Measurements from ENCODE around the gene THEM4. TPM values are rescaled to one million over a fixed set of nuclear protein-coding genes. Genes with fewer than 3 reads are reported as not detected.
"Not testable (repeated sequence)": the region's sequence is repeated elsewhere in the genome, so short reads cannot be mapped to it uniquely, and the experiment has no call there.

THEM4 gene
- total RNA-seq, 1 experiment from 2014 or later: 87.8 TPM

DNA sequence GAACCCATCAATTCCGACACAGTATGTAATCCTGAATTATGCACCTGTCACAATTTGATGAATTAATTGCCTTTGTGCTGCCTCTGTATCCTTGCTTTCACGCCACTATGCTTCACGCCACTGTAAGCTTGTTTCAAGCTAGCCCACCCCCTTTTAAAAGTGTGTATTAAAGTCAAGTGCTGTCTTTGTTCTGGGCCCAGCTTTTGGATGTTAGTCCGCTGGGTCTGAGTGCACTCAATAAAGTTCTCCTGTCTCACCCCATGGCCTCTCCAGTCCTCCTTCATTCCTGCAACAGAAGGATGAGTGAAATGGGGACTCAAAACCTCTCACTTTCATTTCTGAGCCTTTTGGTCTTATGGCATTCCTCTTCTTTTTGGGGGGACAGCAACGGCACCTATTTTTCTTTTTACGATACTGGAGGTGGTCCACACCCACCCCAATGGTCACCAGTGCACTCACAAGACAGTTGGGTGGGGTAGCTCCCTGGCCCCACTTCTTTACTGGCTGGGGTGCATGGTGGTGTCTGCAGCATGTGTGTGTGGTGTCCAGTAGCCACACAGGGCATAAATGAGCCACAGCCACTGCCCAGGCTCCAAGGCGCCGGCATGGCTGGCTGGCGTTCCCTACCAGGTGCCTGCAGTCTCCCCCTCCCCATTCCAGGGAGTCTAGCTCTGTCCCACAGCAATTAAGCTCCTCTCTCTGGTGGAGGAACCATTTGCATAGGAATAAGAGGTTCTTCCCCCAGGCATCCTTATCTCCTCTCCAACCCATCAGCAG lies 1.8 kb downstream of the THEM4 start:
- Histone ChIP-seq H2AFZ (ENCODE audit: low read length) (no peak overlapping the region), H3K9me3 (ENCODE audit: low read length) (peaks cover 27% of the 10 kb centered on the region), H3K27me3 (ENCODE audit: low read length) (no peaks in the 10 kb centered on the region), H3K9ac (ENCODE audit: low read length) (no peak overlapping the region), H3K4me1 (ENCODE audit: low read length) (peaks cover 18% of the 10 kb centered on the region), H3K36me3 (ENCODE audit: insufficient read depth, low read length) (peaks cover 47% of the 10 kb centered on the region), H3K9me2 (replicated peaks; ENCODE audit: insufficient read depth, low read length) (no peaks in the 10 kb centered on the region; the same call in 1 of the 2 replicates), H3K79me2 (ENCODE audit: low read length) (peaks cover 62% of the 10 kb centered on the region), H3K27ac (ENCODE audit: low read length) (no peak overlapping the region), H3K4me3 (ENCODE audit: low read length) (peak overlapping the region; percentile 83), H3K4me2 (ENCODE audit: low read depth, low read length, poor library complexity, severe bottlenecking) (peak overlapping the region; percentile 79), H4K20me1 (ENCODE audit: insufficient read depth, low read depth, low read length) (no peaks in the 10 kb centered on the region)
- peak; percentile 63 for DNase-seq

DNA sequence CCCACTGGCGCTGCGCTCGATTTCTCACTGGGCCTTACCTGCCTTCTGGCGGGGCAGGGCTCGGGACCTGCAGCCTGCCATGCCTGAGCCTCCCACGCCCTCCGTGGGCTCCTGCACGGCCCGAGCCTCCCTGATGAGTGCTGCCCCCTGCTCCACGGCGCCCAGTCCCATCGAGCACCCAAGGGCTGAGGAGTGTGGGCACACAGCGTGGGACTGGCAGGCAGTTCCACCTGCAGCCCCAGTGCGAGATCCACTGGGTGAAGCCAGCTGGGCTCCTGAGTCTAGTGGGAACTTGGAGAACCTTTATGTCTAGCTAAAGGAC lies 3.0 kb downstream of the THEM4 start:
- H3K4me3 ChIP-seq (ENCODE audit: low read length); H3K27me3 ChIP-seq (ENCODE audit: low read length); H3K27ac ChIP-seq (ENCODE audit: low read length); H4K20me1 ChIP-seq (ENCODE audit: insufficient read depth, low read depth, low read length); H3K9me2 ChIP-seq (replicated peaks; ENCODE audit: insufficient read depth, low read length); DNase-seq; H3K4me2 ChIP-seq (ENCODE audit: low read depth, low read length, poor library complexity, severe bottlenecking); H3K9ac ChIP-seq (ENCODE audit: low read length); H2AFZ ChIP-seq (ENCODE audit: low read length): not testable (repeated sequence)
- Histone ChIP-seq H3K79me2 (ENCODE audit: low read length) (peaks cover 75% of the 10 kb centered on the region), H3K9me3 (ENCODE audit: low read length) (peaks cover 33% of the 10 kb centered on the region), H3K36me3 (ENCODE audit: insufficient read depth, low read length) (peaks cover 53% of the 10 kb centered on the region), H3K4me1 (ENCODE audit: low read length) (peaks cover 18% of the 10 kb centered on the region)

- DNase-seq; H3K27ac ChIP-seq (ENCODE audit: low read length); H3K9ac ChIP-seq (ENCODE audit: low read length); H3K27me3 ChIP-seq (ENCODE audit: low read length); H3K4me2 ChIP-seq (ENCODE audit: low read depth, low read length, poor library complexity, severe bottlenecking); H3K4me3 ChIP-seq (ENCODE audit: low read length); H4K20me1 ChIP-seq (ENCODE audit: insufficient read depth, low read depth, low read length); H3K9me2 ChIP-seq (replicated peaks; ENCODE audit: insufficient read depth, low read length); H2AFZ ChIP-seq (ENCODE audit: low read length): not testable (repeated sequence)
- Histone ChIP-seq H3K9me3 (ENCODE audit: low read length) (peaks cover 33% of the 10 kb centered on the region), H3K36me3 (ENCODE audit: insufficient read depth, low read length) (peaks cover 55% of the 10 kb centered on the region), H3K79me2 (ENCODE audit: low read length) (peaks cover 81% of the 10 kb centered on the region), H3K4me1 (ENCODE audit: low read length) (peaks cover 15% of the 10 kb centered on the region)
Observed at GRCh38 chr1:151905443-151906323, 3.6 kb downstream of the THEM4 start.

DNA sequence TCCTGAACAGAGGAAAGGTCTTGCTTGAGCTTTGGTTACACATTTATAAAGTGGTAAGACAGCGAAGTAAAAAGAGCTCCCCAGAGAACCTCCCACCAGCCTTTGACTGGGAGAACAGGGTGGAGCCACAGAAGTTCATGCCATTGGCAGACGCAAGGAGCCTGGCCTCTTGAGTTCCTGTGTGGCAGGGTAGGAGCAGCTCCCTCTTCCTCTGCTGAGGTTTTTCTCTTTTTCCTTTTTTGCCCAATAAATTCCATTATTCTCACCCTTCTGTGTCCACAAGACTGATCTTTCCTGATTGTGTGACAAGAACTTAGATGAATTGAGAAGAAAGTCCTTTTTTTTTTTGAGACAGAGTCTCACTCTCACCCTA lies 4.3 kb downstream of the THEM4 start:
- Histone ChIP-seq H3K27ac (ENCODE audit: low read length) (no peak overlapping the region), H3K79me2 (ENCODE audit: low read length) (peaks cover 83% of the 10 kb centered on the region), H3K9me2 (replicated peaks; ENCODE audit: insufficient read depth, low read length) (no peaks in the 10 kb centered on the region), H3K9ac (ENCODE audit: low read length) (no peak overlapping the region), H3K4me3 (ENCODE audit: low read length) (no peak overlapping the region), H3K36me3 (ENCODE audit: insufficient read depth, low read length) (peaks cover 59% of the 10 kb centered on the region), H3K4me1 (ENCODE audit: low read length) (peaks cover 9% of the 10 kb centered on the region), H3K9me3 (ENCODE audit: low read length) (peaks cover 33% of the 10 kb centered on the region), H3K4me2 (ENCODE audit: low read depth, low read length, poor library complexity, severe bottlenecking) (no peak overlapping the region), H2AFZ (ENCODE audit: low read length) (no peak overlapping the region), H3K27me3 (ENCODE audit: low read length) (no peaks in the 10 kb centered on the region), H4K20me1 (ENCODE audit: insufficient read depth, low read depth, low read length) (no peaks in the 10 kb centered on the region)
- DNase-seq: no peak

DNA sequence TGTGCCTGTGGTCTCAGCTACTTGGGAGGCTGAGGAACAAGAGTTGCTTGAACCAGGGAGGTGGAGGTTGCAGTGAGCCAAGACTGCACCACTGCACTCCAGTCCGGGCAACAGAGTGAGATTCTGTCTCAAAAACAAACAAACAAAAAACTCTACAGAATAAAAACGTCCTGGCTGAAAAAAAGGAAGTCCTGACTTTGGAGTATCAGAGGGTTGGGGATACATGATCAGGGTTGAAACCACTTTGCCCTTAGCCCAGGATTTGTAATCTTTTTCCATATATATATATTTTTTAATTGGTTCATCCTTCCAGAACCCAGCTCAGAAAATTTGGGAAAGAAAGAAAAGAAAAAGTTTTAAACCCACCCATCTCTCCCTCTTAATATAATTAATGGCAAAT lies 6.5 kb downstream of the THEM4 start:
- Histone ChIP-seq H3K27me3 (ENCODE audit: low read length) (no peaks in the 10 kb centered on the region), H3K4me3 (ENCODE audit: low read length) (no peak overlapping the region), H3K9me3 (ENCODE audit: low read length) (peaks cover 28% of the 10 kb centered on the region), H3K4me2 (ENCODE audit: low read depth, low read length, poor library complexity, severe bottlenecking) (no peak overlapping the region), H3K27ac (ENCODE audit: low read length) (no peak overlapping the region), H3K9me2 (replicated peaks; ENCODE audit: insufficient read depth, low read length) (no peaks in the 10 kb centered on the region), H3K36me3 (ENCODE audit: insufficient read depth, low read length) (peaks cover 51% of the 10 kb centered on the region), H4K20me1 (ENCODE audit: insufficient read depth, low read depth, low read length) (no peaks in the 10 kb centered on the region), H3K9ac (ENCODE audit: low read length) (no peak overlapping the region), H3K79me2 (ENCODE audit: low read length) (peaks cover 92% of the 10 kb centered on the region), H2AFZ (ENCODE audit: low read length) (no peak overlapping the region), H3K4me1 (ENCODE audit: low read length) (peaks cover 5% of the 10 kb centered on the region)
- no peak for DNase-seq

DNA sequence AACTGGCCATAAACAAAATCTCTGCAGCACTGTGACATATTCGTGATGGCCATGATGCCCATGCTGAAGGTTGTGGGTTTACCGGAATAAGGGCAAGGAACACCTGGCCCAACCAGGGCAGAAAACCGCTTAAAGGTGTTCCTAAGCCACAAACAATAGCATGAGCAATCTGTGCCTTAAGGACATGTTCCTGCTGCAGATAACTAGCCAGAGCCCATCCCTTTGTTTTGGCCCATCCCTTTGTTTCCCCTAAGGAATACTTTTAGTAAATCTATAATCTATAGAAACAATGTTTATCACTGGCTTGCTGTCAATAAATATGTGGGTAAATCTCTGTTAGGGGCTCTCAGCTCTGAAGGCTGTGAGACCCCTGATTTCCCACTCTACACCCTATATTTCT lies 8.5 kb downstream of the THEM4 start:
- peaks cover 20% of the 10 kb centered on the region; the same call in 1 of the 2 replicates for H3K9me3 ChIP-seq (ENCODE audit: low read length)
- H4K20me1 ChIP-seq (ENCODE audit: insufficient read depth, low read depth, low read length); DNase-seq; H3K9ac ChIP-seq (ENCODE audit: low read length); H2AFZ ChIP-seq (ENCODE audit: low read length); H3K4me2 ChIP-seq (ENCODE audit: low read depth, low read length, poor library complexity, severe bottlenecking); H3K27ac ChIP-seq (ENCODE audit: low read length); H3K4me1 ChIP-seq (ENCODE audit: low read length); H3K27me3 ChIP-seq (ENCODE audit: low read length); H3K4me3 ChIP-seq (ENCODE audit: low read length); H3K9me2 ChIP-seq (replicated peaks; ENCODE audit: insufficient read depth, low read length): not testable (repeated sequence)
- peaks cover 96% of the 10 kb centered on the region for H3K79me2 ChIP-seq (ENCODE audit: low read length)
- peaks cover 45% of the 10 kb centered on the region for H3K36me3 ChIP-seq (ENCODE audit: insufficient read depth, low read length)

DNA sequence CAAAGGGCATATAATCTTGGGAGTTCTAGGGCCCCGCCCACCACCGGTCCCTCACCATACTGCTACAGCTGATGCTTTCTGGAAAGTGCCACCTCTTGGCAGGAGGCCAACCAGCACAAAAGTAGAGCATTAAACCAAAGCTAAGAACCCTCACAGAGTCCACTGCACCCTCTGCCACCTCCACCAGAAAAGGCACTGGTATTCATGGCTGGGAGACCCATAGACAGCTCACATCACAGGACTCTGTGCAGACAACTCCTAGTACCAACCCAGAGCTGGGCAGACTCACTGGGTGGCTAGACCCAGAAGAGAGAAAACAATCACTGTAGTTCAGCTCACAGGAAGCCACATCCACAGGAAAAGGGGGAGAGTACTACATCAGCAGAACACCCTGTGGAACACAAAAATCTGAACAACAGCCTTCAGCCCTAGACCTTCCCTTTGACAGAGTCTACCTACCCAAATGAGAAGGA lies 10.8 kb downstream of the THEM4 start:
- H3K4me1 ChIP-seq (ENCODE audit: low read length): peaks cover 5% of the 10 kb centered on the region
- H3K4me3 ChIP-seq (ENCODE audit: low read length): no peak overlapping the region
- 0 out of 2 replicates have a peak, but pooled peaks cover 4% of the 10 kb centered on the region for H4K20me1 ChIP-seq (ENCODE audit: insufficient read depth, low read depth, low read length)
- H3K27ac ChIP-seq (ENCODE audit: low read length): no peak overlapping the region
- H3K9me2 ChIP-seq (replicated peaks; ENCODE audit: insufficient read depth, low read length): no peaks in the 10 kb centered on the region
- H3K4me2 ChIP-seq (ENCODE audit: low read depth, low read length, poor library complexity, severe bottlenecking): no peak overlapping the region
- no peaks in the 10 kb centered on the region for H3K27me3 ChIP-seq (ENCODE audit: low read length)
- H3K36me3 ChIP-seq (ENCODE audit: insufficient read depth, low read length): peaks cover 36% of the 10 kb centered on the region
- H3K9ac ChIP-seq (ENCODE audit: low read length): no peak overlapping the region
- DNase-seq: no peak
- no peak overlapping the region for H2AFZ ChIP-seq (ENCODE audit: low read length)
- H3K79me2 ChIP-seq (ENCODE audit: low read length): peaks cover 75% of the 10 kb centered on the region
- H3K9me3 ChIP-seq (ENCODE audit: low read length): peaks cover 13% of the 10 kb centered on the region; the same call in 1 of the 2 replicates

- H3K4me3 ChIP-seq (ENCODE audit: low read length): no peak overlapping the region
- no peak overlapping the region for H3K27ac ChIP-seq (ENCODE audit: low read length)
- no peaks in the 10 kb centered on the region for H3K27me3 ChIP-seq (ENCODE audit: low read length)
- peaks cover 5% of the 10 kb centered on the region for H3K4me1 ChIP-seq (ENCODE audit: low read length)
- peaks cover 8% of the 10 kb centered on the region; the same call in 1 of the 2 replicates for H3K9me3 ChIP-seq (ENCODE audit: low read length)
- H3K79me2 ChIP-seq (ENCODE audit: low read length): peaks cover 69% of the 10 kb centered on the region
- H2AFZ ChIP-seq (ENCODE audit: low read length): no peak overlapping the region
- H3K9ac ChIP-seq (ENCODE audit: low read length): no peak overlapping the region
- H3K36me3 ChIP-seq (ENCODE audit: insufficient read depth, low read length): peaks cover 34% of the 10 kb centered on the region
- H3K9me2 ChIP-seq (replicated peaks; ENCODE audit: insufficient read depth, low read length): no peaks in the 10 kb centered on the region
- 0 out of 2 replicates have a peak, but pooled peaks cover 4% of the 10 kb centered on the region for H4K20me1 ChIP-seq (ENCODE audit: insufficient read depth, low read depth, low read length)
- DNase-seq: no peak
- H3K4me2 ChIP-seq (ENCODE audit: low read depth, low read length, poor library complexity, severe bottlenecking): no peak overlapping the region
Observed at GRCh38 chr1:151897991-151898431, 11.3 kb downstream of the THEM4 start.
